GM19395 (cell line): ENCODE measurements around the gene DOCK4.
"Not testable (repeated sequence)": the region's sequence is repeated elsewhere in the genome, so short reads cannot be mapped to it uniquely, and the experiment has no call there.

Source experiments
- ATAC-seq: cut with Tn5 transposase; IDR thresholded peaks from one replicate; pipeline ENCODE4 v1.9.1; 2021; ENCODE audit warnings: mild to moderate bottlenecking, moderate library complexity; ENCODE audit not compliant: unreplicated experiment

The DOCK4 gene

GRCh38 chr7:112206238-112206990, at the start of gene DOCK4, which contains the start of gene ZNF277:
DOCK4 (minus strand) TSS chr7:112206399; CDS start chr7:112206138, 261 bp downstream.
ZNF277 (plus strand) TSS chr7:112206695; CDS start chr7:112206717, 22 bp downstream.
- ATAC-seq: peak; percentile 94

GRCh38 chr7:112255388-112255720, 49.2 kb upstream of the DOCK4 start:
- ATAC-seq: no peak

- ATAC-seq: no peak
Observed at GRCh38 chr7:112254709-112255387, 48.6 kb upstream of the DOCK4 start.

GRCh38 chr7:112254156-112254555, 48.0 kb upstream of the DOCK4 start:
- no peak for ATAC-seq

- ATAC-seq: no peak
Observed at GRCh38 chr7:112252691-112253090, 46.5 kb upstream of the DOCK4 start.

- ATAC-seq: no peak
Observed at GRCh38 chr7:112252141-112252540, 45.9 kb upstream of the DOCK4 start.

GRCh38 chr7:112249967-112250366, 43.8 kb upstream of the DOCK4 start:
- ATAC-seq: not testable (repeated sequence)

GRCh38 chr7:112248598-112248997, 42.4 kb upstream of the DOCK4 start:
- no peak for ATAC-seq

GRCh38 chr7:112238852-112239610, 32.8 kb upstream of the DOCK4 start:
- no peak for ATAC-seq

- no peak for ATAC-seq
Observed at GRCh38 chr7:112238330-112238729, 32.1 kb upstream of the DOCK4 start.

GRCh38 chr7:112236597-112236996, 30.4 kb upstream of the DOCK4 start:
- no peak for ATAC-seq

GRCh38 chr7:112234147-112234546, 27.9 kb upstream of the DOCK4 start:
- no peak for ATAC-seq

- ATAC-seq: no peak
Observed at GRCh38 chr7:112233048-112233697, 27.0 kb upstream of the DOCK4 start.

GRCh38 chr7:112232212-112232978, 26.2 kb upstream of the DOCK4 start:
- no peak for ATAC-seq

GRCh38 chr7:112228632-112229031, 22.4 kb upstream of the DOCK4 start:
- ATAC-seq: no peak

GRCh38 chr7:112226701-112227276, 20.6 kb upstream of the DOCK4 start:
- no peak for ATAC-seq

GRCh38 chr7:112225006-112225405, 18.8 kb upstream of the DOCK4 start:
- ATAC-seq: no peak

- no peak for ATAC-seq
Observed at GRCh38 chr7:112224186-112224585, 18.0 kb upstream of the DOCK4 start.

- ATAC-seq: no peak
Observed at GRCh38 chr7:112223310-112223709, 17.1 kb upstream of the DOCK4 start.

GRCh38 chr7:112220877-112221434, 14.8 kb upstream of the DOCK4 start:
- ATAC-seq: no peak
